H7 (cell line): ENCODE data around the gene UBD. TPM values are rescaled to one million over a fixed set of nuclear protein-coding genes. Genes with fewer than 3 reads are reported as not detected.

ENCODE experiments used
- DNase-seq: peaks from one replicate; pipeline ENCODE4 v3.0.0; 2012
- H3K27me3 ChIP-seq: 2 replicates; pipeline ENCODE4 v1.6.0; 2011; ENCODE audit warnings: mild to moderate bottlenecking, low read length; ENCODE audit not compliant: control insufficient read depth, insufficient read depth
- H3K36me3 ChIP-seq: replicated peaks from 2 replicates; pipeline ENCODE4 v1.5.1; 2011; ENCODE audit warnings: low read length; ENCODE audit not compliant: control insufficient read depth, insufficient read depth
- H3K4me3 ChIP-seq: 2 replicates; pipeline ENCODE4 v1.5.1; 2011; ENCODE audit warnings: low read depth, mild to moderate bottlenecking, control low read depth, low read length, moderate library complexity; ENCODE audit not compliant: insufficient read depth
- total RNA-seq: library from RNA; depleted of rRNA; stranded (reverse); fragments of >200 nt; shearing (Covaris generic); gene quantifications from 2 replicates; pipeline ENCODE4 v1.2.3, GENCODE V29; 2014; rRNA removed

UBD gene
- total RNA-seq, result not detected in 2 replicates

- DNase-seq, result no peak
- Histone ChIP-seq H3K27me3 (peaks cover 23% of the 10 kb centered on the region), H3K4me3 (no peak within 1 kb of the TSS), H3K36me3 (no peaks in the 10 kb centered on the region)
These were observed at the start of gene UBD for GRCh38 chr6:29559524-29560287. UBD (minus strand) TSS chr6:29559732; CDS start chr6:29559701, 31 bp downstream.

GRCh38 chr6:29608131-29608530 is 48.6 kb upstream of the UBD start:
- peaks cover 74% of the 10 kb centered on the region for H3K36me3 ChIP-seq
- no peak overlapping the region for H3K4me3 ChIP-seq
- no peaks in the 10 kb centered on the region for H3K27me3 ChIP-seq
- DNase-seq, result no peak

- no peak for DNase-seq
- Histone ChIP-seq H3K4me3 (no peak overlapping the region), H3K27me3 (no peaks in the 10 kb centered on the region), H3K36me3 (peaks cover 70% of the 10 kb centered on the region)
These were observed 44.4 kb upstream of the UBD start for GRCh38 chr6:29603930-29604329.

DNA sequence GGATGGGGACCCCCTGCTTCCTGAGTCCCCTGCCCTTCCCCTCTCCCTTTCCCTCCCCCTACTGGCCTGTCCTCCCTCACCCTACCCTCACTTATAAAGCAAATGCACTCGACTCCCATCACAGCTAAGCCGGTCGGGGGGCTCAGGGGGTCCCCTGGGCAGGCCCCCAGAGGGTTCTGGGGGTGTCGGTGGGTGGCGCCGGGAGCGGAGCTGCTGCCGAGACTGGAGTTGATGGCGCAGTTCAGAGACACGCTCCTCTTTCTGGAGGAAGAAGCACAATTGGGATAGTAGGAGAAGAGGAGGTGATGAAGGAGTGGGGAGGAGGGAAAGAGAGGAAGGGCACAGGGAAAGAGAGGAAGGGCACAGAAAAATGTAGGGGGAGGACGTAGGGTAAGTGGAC is 43.9 kb upstream of the UBD start:
- no peak overlapping the region for H3K4me3 ChIP-seq
- DNase-seq, result peak; percentile 57
- no peaks in the 10 kb centered on the region for H3K27me3 ChIP-seq
- H3K36me3 ChIP-seq, result peaks cover 66% of the 10 kb centered on the region

DNA sequence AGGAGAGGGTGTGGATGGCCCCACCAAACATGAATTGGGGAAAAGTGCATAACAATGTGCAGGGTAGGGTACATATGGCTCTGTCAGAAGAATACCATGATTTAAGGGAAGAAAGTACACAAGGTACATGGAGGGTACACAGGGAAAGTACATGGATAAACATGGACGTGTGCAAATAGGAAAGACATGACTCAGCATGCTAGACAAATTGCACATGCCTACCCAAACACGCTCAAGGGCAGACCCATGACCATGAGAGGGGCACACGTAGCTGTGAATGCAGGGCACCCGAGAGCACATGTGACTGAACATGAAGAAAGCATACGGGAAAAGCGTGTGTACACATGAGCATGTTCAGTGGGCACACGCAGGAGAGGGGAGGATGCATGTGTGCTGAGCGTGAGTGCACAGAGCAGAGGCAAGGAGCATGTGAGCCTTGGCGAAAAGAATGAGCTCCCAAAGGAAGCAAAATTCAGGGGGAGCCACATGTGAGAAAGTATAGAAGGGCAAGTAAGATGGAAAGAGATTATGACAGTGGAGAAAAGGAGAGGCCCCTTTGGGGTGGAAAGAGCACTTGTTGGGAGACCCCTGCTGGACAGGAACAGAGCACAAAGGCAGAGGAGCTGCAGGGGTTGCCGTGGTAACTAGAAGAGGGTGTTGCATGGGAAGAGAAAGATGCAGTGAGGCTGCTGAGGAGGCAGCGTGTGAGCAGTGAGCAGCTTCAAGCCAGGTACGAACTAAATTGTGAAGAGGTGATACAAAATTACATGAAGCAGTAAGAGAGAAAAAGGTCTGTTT is 43.2 kb upstream of the UBD start:
- H3K4me3 ChIP-seq, result no peak overlapping the region
- peak; percentile 82 for DNase-seq
- peaks cover 59% of the 10 kb centered on the region for H3K36me3 ChIP-seq
- no peaks in the 10 kb centered on the region for H3K27me3 ChIP-seq

DNA sequence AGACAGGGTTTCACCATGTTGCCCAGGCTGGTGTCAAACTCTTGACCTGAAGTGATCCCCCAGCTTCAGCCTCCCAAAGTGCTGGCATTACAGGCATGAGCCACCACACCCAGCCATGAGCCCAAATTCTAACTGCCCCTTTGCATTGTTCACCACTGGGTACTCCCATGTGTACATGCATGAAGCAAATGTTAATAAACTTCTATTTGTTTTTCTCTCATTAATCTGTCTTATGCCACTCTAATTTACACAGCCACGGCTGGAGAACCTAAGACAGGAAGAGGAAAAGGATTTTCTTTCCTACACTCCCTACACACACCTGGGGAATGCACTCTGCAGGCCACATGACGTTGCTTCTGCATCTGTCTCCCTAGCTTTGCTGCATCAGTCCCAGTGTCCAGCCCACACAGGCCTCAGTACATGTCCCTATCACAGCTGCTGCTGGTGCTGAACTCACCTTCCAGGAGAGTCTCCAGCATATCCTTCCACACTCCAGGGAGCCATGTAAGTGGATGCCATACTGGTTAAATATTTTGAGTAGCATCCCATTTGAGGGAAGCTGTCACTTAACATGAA is 38.7 kb upstream of the UBD start:
- Histone ChIP-seq H3K27me3 (no peaks in the 10 kb centered on the region), H3K36me3 (peaks cover 23% of the 10 kb centered on the region), H3K4me3 (no peak overlapping the region)
- DNase-seq, result no peak

DNA sequence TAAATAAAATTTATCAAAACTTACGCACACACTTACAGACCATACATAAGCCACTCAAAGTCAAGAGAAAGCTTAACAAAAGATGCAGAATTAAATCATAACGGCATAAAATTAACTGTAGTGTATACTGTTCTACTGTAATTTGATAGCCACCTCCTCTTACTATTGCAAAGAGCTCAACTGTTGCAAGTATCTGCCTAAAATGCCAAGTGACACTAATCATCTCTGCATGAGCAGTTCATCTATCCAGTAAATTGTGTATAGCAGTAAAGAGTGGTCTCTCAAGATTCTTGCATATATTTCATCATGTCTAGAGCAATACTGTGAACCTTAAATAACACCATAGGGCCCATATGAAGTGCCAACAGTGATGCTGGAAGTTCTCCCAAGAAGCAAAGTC is 37.7 kb upstream of the UBD start:
- Histone ChIP-seq H3K27me3 (no peaks in the 10 kb centered on the region), H3K4me3 (no peak overlapping the region), H3K36me3 (peaks cover 13% of the 10 kb centered on the region)
- DNase-seq, result no peak

- Histone ChIP-seq H3K36me3 (peaks cover 6% of the 10 kb centered on the region), H3K4me3 (no peak overlapping the region), H3K27me3 (no peaks in the 10 kb centered on the region)
- no peak for DNase-seq
These were observed 36.9 kb upstream of the UBD start for GRCh38 chr6:29596381-29596900.

DNA sequence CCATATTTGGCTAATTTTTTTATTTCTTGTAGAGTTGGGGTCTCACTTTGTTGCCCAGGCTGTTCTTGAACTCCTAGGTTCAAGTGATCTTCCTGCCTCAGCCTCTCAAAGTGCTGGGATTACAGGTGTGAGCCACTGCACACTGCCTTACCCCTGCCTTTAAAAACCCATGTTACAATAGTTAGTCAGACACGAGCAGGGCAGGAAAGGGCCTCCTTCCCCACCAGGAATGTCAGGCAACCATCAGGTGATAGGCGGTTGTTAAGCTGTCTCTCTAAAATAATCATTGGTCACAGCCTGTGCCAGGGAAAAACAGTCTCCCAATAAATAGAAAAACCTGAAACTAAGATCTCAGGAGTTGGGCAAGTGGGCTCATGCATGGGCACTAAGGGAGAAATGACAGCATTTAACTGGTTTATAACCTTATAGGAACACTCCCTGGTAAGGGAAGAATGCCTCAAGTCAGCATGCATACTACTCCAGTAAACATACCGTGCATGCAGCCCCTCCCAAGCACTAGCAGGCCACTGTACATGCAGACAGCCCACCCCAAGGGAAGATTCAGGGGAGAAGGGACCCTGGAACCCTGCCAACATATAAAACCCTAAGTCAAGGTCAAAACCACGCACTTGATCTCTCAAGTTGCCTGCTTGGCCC is 33.8 kb upstream of the UBD start:
- H3K27me3 ChIP-seq, result no peaks in the 10 kb centered on the region
- H3K4me3 ChIP-seq, result no peak overlapping the region
- no peak for DNase-seq
- H3K36me3 ChIP-seq, result no peaks in the 10 kb centered on the region

DNA sequence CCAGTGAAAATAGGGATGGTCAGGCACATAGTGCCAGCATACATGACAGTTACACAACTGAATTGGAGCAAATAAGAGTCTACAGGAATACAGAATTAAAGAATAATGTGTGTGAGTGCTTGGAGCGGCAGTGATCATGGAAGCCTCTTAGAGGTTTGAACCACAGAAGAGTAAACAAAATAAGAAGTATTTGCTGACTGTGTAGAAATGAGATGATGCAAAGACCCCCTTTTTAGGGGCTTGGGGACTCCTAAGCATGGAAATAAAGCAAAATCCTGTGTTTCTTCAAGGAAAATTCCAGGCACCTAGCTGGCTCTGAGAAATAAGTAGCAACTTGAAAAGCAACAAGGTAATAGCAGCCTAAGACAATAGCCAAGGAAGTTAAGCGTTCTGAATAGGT is 32.1 kb upstream of the UBD start:
- no peak overlapping the region for H3K4me3 ChIP-seq
- DNase-seq, result no peak
- no peaks in the 10 kb centered on the region for H3K27me3 ChIP-seq
- H3K36me3 ChIP-seq, result no peaks in the 10 kb centered on the region; the same call in 1 of the 2 replicates

DNA sequence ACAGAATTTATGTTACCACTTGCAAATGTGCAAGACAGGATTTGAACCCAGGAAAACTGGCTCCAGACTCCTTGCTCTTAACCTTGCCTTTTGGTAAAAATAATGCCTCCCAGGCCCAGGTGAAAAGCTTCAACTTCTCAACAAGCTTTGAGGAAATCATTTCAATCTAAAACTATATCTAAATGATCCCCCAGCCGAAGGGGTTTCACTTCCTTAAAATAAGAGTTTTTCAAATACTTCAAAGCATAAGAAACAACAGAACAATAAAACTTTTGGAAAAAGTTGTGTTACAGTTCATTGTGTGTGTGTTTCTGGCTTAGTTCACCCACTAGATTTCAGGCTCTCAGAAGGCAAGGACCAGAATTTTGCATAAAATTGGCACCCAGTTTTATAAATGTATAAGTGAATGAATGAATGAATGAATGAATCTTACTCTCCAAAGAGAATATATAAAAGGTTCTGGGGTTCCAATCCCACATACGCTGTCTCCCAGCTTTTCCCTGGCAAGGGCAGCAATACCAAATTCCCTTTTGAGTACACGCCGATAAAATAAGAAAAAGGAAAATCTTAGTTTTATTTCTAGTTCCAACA is 30.8 kb upstream of the UBD start:
- H3K27me3 ChIP-seq, result no peaks in the 10 kb centered on the region
- H3K4me3 ChIP-seq, result no peak overlapping the region
- no peak for DNase-seq
- no peaks in the 10 kb centered on the region; the same call in 1 of the 2 replicates for H3K36me3 ChIP-seq

GRCh38 chr6:29589423-29590048 is 30.0 kb upstream of the UBD start:
- H3K27me3 ChIP-seq, result no peaks in the 10 kb centered on the region
- peak; percentile 49 for DNase-seq
- no peaks in the 10 kb centered on the region; the same call in 1 of the 2 replicates for H3K36me3 ChIP-seq
- no peak overlapping the region for H3K4me3 ChIP-seq

DNA sequence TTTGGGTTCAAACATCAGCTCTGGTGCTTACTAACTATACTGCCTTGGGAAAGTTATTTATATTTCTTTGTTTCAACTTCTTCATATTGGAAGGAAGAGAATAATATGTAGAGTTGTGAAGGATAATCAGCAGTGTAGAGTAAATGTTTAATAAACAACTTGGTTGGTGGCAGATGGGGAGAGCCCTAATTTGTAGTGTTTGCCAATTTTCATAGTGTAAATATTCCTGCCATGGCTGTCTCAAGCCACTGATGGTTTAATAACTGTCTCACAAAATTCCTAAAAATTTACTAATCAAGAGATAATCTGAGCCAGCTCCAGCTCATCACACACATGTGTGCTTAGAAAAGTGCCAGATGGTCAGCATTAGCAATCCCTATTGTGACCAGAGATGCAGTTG is 25.3 kb upstream of the UBD start, which contains the start of gene OR2H2:
TSS of gene OR2H2 (plus strand) at position 301 of the 400 bp plus-strand sequence. CDS start 2,824 bp downstream, outside the sequence.
- no peak within 1 kb of the TSS for H3K4me3 ChIP-seq
- no peak for DNase-seq
- H3K27me3 ChIP-seq, result no peaks in the 10 kb centered on the region
- H3K36me3 ChIP-seq, result no peaks in the 10 kb centered on the region; the same call in 1 of the 2 replicates
